Measurements from ENCODE around the gene E2F8.

E2F8 gene

DNA sequence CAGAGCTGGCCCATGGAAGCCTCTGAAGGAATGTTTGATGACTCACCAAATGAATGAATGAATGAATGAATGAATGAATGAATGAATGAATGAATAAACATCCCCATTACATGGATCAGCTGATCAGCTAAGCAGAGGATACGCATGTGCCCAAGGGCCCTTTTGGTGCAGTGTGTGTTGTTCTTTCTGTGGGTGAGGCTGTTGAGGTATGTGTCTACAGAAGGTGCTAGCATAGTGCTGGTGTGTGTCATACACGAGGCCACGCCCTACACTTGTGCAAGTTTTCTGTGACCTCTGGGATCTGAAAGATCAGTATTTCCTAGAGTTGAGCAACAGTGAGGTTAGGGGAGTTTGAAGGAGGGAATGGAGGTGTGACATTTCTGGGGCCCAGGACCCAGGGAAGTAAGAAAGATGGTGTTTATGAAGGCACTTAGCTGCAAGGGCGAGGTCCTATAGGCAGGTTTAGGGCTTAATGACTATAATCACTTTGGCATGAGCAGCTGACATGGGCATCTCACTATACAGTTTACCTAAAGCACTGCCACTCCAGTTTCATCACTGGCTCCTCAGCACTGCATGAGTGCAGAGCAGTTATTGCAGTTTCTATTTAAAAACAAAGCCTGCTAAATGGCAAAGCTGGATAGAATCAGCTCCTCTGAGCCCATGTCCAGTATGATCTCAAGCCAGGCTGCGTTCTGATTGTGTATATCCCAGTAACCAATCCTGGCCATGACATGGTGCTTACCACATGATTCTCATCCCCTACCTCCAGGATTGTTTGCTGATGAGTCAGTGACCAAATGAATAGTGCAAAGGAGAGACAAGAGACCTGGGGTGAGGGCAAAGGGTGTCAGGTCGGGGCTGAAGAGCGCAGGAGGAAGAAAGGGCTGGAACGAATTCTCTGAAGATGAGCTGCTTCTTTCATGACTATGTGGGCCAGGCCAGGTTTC lies 36.4 kb upstream of the E2F8 start:
- TF ChIP-seq SIN3A (IDR thresholded peaks at IDR 0.05; ENCODE audit: borderline replicate concordance, insufficient read depth, low read length) (no peak), FOXP2 (optimal IDR thresholded peaks at IDR 0.05; ENCODE audit: borderline replicate concordance, extremely low read depth, extremely low read length, insufficient read depth) (no peak)

GRCh38 chr11:19275496-19275895 lies 34.8 kb upstream of the E2F8 start:
- TF ChIP-seq SIN3A (IDR thresholded peaks at IDR 0.05; ENCODE audit: borderline replicate concordance, insufficient read depth, low read length) (no peak), FOXP2 (optimal IDR thresholded peaks at IDR 0.05; ENCODE audit: borderline replicate concordance, extremely low read depth, extremely low read length, insufficient read depth) (no peak), POLR2AphosphoS5 (IDR thresholded peaks at IDR 0.05; ENCODE audit: low read depth, low read length) (no peak), TAF1 (IDR thresholded peaks at IDR 0.05; ENCODE audit: borderline replicate concordance, insufficient read depth, low read length) (no peak)
- TF ChIP-seq, protein P1, sequence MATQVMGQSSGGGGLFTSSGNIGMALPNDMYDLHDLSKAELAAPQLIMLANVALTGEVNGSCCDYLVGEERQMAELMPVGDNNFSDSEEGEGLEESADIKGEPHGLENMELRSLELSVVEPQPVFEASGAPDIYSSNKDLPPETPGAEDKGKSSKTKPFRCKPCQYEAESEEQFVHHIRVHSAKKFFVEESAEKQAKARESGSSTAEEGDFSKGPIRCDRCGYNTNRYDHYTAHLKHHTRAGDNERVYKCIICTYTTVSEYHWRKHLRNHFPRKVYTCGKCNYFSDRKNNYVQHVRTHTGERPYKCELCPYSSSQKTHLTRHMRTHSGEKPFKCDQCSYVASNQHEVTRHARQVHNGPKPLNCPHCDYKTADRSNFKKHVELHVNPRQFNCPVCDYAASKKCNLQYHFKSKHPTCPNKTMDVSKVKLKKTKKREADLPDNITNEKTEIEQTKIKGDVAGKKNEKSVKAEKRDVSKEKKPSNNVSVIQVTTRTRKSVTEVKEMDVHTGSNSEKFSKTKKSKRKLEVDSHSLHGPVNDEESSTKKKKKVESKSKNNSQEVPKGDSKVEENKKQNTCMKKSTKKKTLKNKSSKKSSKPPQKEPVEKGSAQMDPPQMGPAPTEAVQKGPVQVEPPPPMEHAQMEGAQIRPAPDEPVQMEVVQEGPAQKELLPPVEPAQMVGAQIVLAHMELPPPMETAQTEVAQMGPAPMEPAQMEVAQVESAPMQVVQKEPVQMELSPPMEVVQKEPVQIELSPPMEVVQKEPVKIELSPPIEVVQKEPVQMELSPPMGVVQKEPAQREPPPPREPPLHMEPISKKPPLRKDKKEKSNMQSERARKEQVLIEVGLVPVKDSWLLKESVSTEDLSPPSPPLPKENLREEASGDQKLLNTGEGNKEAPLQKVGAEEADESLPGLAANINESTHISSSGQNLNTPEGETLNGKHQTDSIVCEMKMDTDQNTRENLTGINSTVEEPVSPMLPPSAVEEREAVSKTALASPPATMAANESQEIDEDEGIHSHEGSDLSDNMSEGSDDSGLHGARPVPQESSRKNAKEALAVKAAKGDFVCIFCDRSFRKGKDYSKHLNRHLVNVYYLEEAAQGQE (IDR thresholded peaks at IDR 0.05; ENCODE audit: insufficient read depth in 1 of 2, low read depth in 2 of 2, low read length in 2 of 2) = no peak

DNA sequence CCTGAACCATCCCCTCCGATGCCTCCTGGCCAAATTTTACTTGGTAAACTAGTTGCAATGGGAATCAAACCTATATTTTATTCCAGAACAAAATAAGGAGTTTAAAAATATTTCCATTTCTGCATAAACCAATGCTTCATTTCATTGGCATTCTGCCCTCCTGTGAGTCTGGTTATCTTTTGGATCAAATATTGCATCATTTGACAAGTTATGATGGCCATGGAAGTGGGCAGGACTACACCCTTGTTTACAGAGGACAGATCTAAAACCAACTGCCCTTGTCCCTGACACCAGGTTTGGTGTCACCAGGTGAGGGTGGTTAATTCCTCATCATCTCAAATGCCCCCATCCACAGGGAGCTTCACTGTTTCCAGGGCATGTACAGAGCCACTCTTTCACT lies 28.2 kb upstream of the E2F8 start:
- TF ChIP-seq FOXP2 (optimal IDR thresholded peaks at IDR 0.05; ENCODE audit: borderline replicate concordance, extremely low read depth, extremely low read length, insufficient read depth) (no peak), SIN3A (IDR thresholded peaks at IDR 0.05; ENCODE audit: borderline replicate concordance, insufficient read depth, low read length) (no peak), TAF1 (IDR thresholded peaks at IDR 0.05; ENCODE audit: borderline replicate concordance, insufficient read depth, low read length) (no peak), POLR2AphosphoS5 (IDR thresholded peaks at IDR 0.05; ENCODE audit: low read depth, low read length) (no peak)
- TF ChIP-seq, protein P1 (IDR thresholded peaks at IDR 0.05; ENCODE audit: insufficient read depth in 1 of 2, low read depth in 2 of 2, low read length in 2 of 2) = no peak

- TF ChIP-seq, protein P1 (IDR thresholded peaks at IDR 0.05; ENCODE audit: insufficient read depth in 1 of 2, low read depth in 2 of 2, low read length in 2 of 2) = no peak
- no peak for TF ChIP-seq POLR2AphosphoS5 (IDR thresholded peaks at IDR 0.05; ENCODE audit: low read depth, low read length)
- no peak for TF ChIP-seq SIN3A (IDR thresholded peaks at IDR 0.05; ENCODE audit: borderline replicate concordance, insufficient read depth, low read length)
- no peak for TF ChIP-seq TAF1 (IDR thresholded peaks at IDR 0.05; ENCODE audit: borderline replicate concordance, insufficient read depth, low read length)
These were observed 26.8 kb upstream of the E2F8 start for GRCh38 chr11:19267567-19267966.

DNA sequence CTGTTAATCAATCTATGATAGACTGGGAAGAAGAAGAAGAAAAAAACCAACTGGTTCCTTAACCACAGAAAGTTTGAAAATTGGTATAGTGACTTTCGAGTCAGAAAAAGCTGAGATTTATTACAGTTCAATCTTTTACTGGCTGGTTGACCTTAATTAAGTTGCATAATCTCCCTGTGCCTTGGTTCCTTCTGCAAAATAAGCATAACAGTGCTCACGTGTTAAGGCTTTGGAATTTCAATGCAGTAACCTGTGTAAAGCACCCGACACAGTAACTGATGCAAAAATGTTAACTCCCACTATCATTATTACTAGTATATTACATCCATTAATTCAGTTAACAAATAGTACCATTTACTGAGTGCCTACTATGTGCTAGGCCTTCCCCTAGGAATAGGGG lies 22.6 kb upstream of the E2F8 start:
- TF ChIP-seq POLR2AphosphoS5 (IDR thresholded peaks at IDR 0.05; ENCODE audit: low read depth, low read length) (no peak), SIN3A (IDR thresholded peaks at IDR 0.05; ENCODE audit: borderline replicate concordance, insufficient read depth, low read length) (no peak), FOXP2 (optimal IDR thresholded peaks at IDR 0.05; ENCODE audit: borderline replicate concordance, extremely low read depth, extremely low read length, insufficient read depth) (no peak), TAF1 (IDR thresholded peaks at IDR 0.05; ENCODE audit: borderline replicate concordance, insufficient read depth, low read length) (no peak)
- TF ChIP-seq, protein P1 (IDR thresholded peaks at IDR 0.05; ENCODE audit: insufficient read depth in 1 of 2, low read depth in 2 of 2, low read length in 2 of 2) = no peak

Measured in PFSK-1 (cell line).